GM12872 (cell line): ENCODE results near the gene HOXA6.

Source experiments
- CTCF ChIP-seq: IDR thresholded peaks from 3 replicates; pipeline ENCODE4 v1.5.1; 2011; ENCODE audit warnings: low read depth, mild to moderate bottlenecking, low read length, moderate library complexity; ENCODE audit not compliant: insufficient read depth

The HOXA6 gene

DNA sequence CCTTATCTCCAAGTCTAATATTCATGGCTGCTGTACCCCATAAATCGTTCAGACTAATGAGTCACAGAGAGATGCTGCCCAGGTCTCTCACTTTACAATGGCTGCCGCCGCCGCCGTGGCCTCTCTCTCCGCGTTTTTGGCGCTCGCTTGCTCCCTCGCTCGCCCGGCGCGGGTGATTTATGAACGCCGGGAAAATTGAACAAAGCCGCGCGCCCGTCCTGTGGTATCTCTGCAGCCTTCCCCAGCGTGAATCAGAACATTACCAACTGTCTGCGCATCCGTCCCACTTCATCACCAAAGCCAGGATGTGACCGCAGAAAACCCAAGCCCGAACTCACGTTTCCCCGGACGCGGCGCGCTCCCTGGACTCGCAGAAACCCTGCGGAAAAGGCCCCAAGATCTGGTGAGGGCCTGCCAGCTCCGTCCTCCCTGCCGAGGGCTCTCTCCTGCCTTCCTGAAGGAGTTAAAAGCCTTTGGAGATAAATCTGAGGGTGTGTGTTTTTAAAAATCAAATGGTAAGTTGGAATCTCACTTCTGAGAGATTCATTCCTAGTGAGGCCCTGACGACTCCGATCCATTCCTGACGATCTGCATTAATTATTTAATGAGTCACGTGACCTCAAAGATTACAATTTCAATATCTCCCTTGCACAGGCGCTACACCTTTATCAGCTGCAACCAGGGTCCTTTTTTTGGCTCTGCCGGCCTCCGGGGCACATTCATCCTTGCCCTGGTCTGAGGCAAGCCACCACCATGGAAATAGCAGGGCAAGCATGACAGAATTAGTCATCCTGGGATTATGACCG lies 23.3 kb downstream of the HOXA6 start:
- TF ChIP-seq CTCF: no peak

DNA sequence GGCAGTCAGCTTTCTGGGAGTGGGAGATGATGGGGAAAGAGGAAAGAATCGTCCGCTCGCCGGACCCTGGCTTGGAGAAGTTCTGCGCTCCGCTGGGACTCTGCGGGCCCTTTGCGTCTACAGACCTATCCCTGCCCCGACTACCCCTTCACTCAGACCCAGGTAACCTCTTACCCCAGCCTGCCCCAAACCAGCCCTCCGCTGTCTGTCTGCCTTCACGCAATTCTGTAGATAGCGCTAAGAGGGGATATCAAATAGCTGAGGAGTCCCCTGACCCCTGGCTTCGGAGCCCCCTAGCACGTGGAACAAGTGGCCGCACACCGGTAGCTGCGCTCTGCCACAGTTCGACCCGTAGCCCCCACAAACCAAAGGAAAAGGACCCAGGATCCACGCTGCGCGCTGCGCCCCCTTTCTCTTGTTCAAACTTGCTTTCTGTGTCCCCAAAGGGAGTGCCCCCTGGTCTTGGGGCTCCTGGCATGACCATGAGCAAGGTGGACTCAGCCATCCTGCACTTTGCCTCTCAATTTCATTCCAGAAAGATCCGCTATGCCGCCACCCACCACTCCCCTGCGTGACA lies 24.0 kb downstream of the HOXA6 start:
- TF ChIP-seq CTCF: no peak

- no peak for TF ChIP-seq CTCF
These were observed 24.5 kb downstream of the HOXA6 start for GRCh38 chr7:27123007-27123476.

- TF ChIP-seq CTCF: no peak
These were observed 25.3 kb downstream of the HOXA6 start for GRCh38 chr7:27122077-27122910.

- no peak for TF ChIP-seq CTCF
These were observed 25.9 kb downstream of the HOXA6 start for GRCh38 chr7:27121684-27122076.

DNA sequence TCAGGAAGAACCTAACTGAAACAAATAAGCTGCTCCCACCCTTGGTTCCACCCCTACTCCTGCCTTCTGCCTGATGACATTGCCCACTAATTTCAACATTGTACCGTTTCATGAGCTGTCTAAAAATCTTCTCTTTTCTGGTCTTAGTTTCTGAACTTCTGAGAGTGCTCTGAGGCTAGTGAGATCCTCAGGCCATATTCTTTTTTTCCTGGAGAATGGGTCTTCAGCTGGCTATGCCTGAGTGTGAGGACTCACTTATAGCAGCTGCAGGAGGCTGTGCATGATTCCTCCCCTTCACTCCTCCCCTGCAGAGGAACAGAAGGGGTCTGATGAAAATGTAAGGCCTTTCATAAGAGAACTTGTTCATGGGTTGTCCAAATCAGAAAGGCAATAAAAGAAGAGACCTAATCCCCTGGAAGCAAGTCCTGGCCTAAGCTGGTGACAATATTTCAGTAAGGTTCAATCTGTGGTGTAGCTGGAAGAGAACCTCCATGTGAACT lies 28.1 kb downstream of the HOXA6 start:
- TF ChIP-seq CTCF: no peak

DNA sequence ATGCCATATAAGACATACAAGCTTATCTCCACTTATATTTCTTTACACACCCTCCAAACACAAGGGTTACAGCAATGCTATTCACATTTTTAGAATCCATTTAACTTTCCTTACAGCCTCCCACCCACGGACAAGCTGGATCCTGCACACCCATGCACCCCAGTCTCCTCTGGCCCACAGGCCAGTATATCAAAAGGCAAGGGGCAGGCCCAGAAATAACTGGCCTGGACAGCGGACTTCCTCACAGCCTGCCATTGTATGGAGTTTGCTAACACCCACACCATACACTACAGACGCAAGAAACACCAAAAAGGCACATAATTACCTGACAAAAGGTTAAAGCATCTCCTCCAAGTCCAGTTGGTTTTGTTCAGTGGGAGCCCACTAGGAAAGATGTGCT lies 29.0 kb downstream of the HOXA6 start:
- no peak for TF ChIP-seq CTCF
